Stimulated activated memory B cell treated with anti-CD40 and anti-IgM and Interleukin-4, amounts not matched to agents 10 μg/mL and 1 μg/mL and 100 μg/mL, for 72 hours (primary cell): ENCODE data around the gene NAV2.

Source experiments
- ATAC-seq: fragments of 150-1000 bp; cut with Tn5 transposase; 2 replicates; pipeline ENCODE4 v1.10.0; 2021
- H3K27ac Mint-ChIP-seq: one replicate; pipeline ENCODE4 v1.8.0; 2022; ENCODE audit warnings: mild to moderate bottlenecking, mixed read lengths
- H3K27me3 Mint-ChIP-seq: one replicate; pipeline ENCODE4 v1.8.0; 2022; ENCODE audit warnings: mixed read lengths
- H3K36me3 Mint-ChIP-seq: one replicate; pipeline ENCODE4 v1.8.0; 2022; ENCODE audit warnings: mixed read lengths
- H3K4me1 Mint-ChIP-seq: one replicate; pipeline ENCODE4 v1.8.0; 2022; ENCODE audit warnings: mixed read lengths
- H3K4me3 Mint-ChIP-seq: one replicate; pipeline ENCODE4 v1.8.0; 2022; ENCODE audit warnings: mild to moderate bottlenecking, moderate library complexity, mixed read lengths
- H3K9me3 Mint-ChIP-seq: one replicate; pipeline ENCODE4 v1.8.0; 2022; ENCODE audit warnings: mixed read lengths

NAV2 gene

DNA sequence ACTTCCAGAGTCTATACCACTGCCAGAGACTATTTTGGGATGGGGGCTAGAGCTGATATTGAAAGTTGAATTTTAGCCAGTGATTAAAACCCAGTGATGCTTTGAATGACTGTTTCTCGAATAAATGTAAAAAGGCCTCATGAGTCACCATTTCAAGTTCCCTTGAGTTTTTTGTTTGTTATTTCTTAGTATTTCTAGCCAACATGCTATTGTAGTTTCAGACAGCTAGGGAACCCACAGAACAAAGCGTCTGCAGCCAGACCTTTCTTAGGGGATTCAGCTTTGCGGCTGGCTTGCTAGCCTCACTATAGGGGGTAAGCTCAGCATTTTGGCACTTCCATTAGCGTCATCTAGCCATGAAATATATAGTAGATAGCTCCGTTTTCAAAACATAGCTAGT lies 381.1 kb downstream of the NAV2 start:
- no peaks in the 10 kb centered on the region for H3K9me3 Mint-ChIP-seq
- no peak overlapping the region for H3K4me3 Mint-ChIP-seq
- H3K4me1 Mint-ChIP-seq: peaks cover 15% of the 10 kb centered on the region
- no peak overlapping the region for H3K27ac Mint-ChIP-seq
- no peaks in the 10 kb centered on the region for H3K36me3 Mint-ChIP-seq
- H3K27me3 Mint-ChIP-seq: no peaks in the 10 kb centered on the region
- no peak for ATAC-seq

DNA sequence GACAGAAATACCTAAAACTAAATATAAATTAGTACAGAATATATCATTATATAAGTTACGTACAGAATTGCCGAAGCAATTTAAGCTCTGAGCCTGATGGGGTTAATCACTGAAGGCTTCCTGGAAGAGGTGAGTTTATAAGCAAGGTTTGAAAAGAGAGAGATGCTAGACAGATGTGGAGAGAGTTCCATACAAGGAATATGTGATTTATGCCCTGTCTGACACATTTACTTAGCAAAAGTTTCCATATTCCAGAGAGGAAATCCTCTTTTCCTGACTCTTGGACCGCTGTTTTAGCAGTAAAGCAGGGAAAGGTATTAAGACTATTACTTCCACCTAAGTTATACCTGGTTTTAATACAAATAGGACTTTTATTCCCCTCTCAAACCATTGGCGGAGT lies 382.6 kb downstream of the NAV2 start:
- H3K9me3 Mint-ChIP-seq: no peaks in the 10 kb centered on the region
- no peak for ATAC-seq
- H3K4me3 Mint-ChIP-seq: no peak overlapping the region
- H3K27ac Mint-ChIP-seq: no peak overlapping the region
- peaks cover 16% of the 10 kb centered on the region for H3K4me1 Mint-ChIP-seq
- no peaks in the 10 kb centered on the region for H3K36me3 Mint-ChIP-seq
- no peaks in the 10 kb centered on the region for H3K27me3 Mint-ChIP-seq

DNA sequence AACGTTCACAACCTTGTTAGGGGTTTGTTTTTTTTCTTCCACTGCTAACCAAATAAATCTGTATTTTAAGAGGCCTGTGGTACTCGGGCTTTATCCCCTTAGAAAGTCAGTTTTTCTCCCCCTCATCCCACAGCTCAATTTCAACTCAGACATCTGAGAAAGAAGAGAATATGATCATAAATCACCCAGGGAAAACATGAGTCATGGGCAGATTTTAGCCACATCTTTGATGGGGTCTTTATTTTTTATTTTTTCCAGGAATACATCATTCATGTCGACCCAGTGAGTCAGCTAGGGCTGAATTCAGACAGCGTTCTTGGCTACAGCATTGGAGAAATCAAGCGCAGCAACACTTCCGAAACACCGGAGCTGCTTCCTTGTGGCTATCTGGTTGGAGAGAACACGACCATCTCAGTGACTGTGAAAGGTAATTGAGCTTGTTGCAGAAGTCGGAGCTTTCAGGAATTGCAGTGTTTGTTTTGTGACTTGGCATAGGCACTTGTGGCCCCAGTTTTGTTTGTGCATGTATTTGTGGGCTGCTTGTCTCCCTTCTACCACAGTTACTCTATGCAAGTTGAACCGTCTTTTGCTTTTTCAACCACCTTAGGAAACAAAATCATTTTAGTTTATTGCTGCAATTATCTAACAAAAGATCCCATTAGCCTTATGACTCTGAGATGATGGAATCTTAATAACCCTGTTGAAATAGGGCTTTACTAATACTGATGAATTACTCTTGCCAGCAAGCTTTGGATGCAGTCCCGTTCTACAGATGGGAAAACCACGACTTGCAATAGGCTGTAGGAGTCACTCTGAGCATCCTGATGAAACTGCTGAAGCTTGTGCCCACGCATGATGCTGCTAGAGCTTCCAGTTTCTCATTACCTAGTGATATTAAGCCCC lies 384.9 kb downstream of the NAV2 start:
- Mint-ChIP-seq H3K9me3 (no peaks in the 10 kb centered on the region), H3K27me3 (no peaks in the 10 kb centered on the region), H3K4me3 (no peak overlapping the region), H3K27ac (no peak overlapping the region), H3K4me1 (peaks cover 17% of the 10 kb centered on the region), H3K36me3 (no peaks in the 10 kb centered on the region)
- no peak for ATAC-seq

DNA sequence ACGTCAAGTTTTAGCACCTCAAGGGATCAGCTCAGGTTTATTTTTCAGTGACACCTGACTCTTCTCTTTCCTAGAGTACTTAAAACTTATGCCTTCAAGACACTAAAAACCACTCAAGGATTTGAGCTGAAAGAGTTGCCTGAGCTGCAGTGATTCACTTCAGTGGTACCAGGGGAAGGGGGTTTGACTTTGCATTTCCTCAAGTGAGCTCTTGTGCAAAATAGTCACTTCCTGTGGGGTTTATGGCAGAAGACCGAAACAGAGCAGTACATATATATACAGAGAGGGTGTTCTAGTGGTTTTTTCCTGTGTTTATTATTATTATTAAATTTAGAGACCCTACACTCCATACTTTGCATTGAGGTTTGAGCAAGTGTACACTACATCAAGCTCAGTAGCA lies 386.9 kb downstream of the NAV2 start:
- Mint-ChIP-seq H3K36me3 (no peaks in the 10 kb centered on the region), H3K9me3 (no peaks in the 10 kb centered on the region), H3K4me1 (peaks cover 17% of the 10 kb centered on the region), H3K4me3 (no peak overlapping the region), H3K27me3 (no peaks in the 10 kb centered on the region), H3K27ac (no peak overlapping the region)
- ATAC-seq: peak; percentile 28

DNA sequence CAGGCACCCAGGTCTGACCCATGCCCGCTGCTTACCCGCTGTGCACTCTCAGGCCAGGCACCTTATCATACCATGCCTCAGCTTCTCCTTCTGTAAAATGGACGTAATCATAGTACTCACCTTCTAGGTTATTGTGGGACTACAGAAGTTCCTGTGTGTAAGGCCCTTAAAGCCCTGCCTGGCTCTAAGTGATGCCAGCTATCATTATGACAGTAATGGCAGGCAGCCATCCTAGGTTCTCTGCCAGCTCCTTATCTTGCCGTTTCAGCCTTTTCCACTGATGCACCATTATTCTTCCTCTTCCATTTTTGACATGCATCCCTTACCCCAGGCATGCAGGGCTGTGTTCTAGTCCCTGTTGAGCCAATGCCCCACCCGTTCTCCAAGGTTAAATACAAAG lies 389.8 kb downstream of the NAV2 start:
- Mint-ChIP-seq H3K9me3 (no peaks in the 10 kb centered on the region), H3K4me3 (no peak overlapping the region), H3K36me3 (no peaks in the 10 kb centered on the region), H3K4me1 (peaks cover 17% of the 10 kb centered on the region), H3K27me3 (peaks cover 9% of the 10 kb centered on the region), H3K27ac (no peak overlapping the region)
- ATAC-seq: no peak

DNA sequence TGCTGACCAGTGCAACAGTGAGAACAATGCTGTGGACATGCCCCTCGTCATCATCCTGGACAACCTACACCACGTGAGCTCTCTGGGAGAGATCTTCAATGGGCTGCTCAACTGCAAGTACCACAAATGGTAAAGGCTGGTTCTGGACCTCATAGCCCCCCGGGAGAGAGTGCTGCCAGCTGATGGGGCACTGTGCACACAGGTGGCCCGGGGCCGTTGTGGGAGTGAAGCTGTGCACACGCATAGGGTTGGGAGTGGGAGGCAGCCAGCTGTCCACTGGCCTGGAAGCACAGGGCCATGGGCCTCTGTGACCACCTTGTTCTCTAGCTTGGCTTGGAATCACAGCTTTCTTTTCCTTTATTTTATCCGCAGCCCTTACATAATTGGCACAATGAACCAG lies 390.6 kb downstream of the NAV2 start:
- H3K36me3 Mint-ChIP-seq: no peaks in the 10 kb centered on the region
- no peak overlapping the region for H3K4me3 Mint-ChIP-seq
- H3K27me3 Mint-ChIP-seq: peaks cover 15% of the 10 kb centered on the region
- H3K27ac Mint-ChIP-seq: no peak overlapping the region
- ATAC-seq: no peak
- H3K4me1 Mint-ChIP-seq: peaks cover 17% of the 10 kb centered on the region
- H3K9me3 Mint-ChIP-seq: no peaks in the 10 kb centered on the region

DNA sequence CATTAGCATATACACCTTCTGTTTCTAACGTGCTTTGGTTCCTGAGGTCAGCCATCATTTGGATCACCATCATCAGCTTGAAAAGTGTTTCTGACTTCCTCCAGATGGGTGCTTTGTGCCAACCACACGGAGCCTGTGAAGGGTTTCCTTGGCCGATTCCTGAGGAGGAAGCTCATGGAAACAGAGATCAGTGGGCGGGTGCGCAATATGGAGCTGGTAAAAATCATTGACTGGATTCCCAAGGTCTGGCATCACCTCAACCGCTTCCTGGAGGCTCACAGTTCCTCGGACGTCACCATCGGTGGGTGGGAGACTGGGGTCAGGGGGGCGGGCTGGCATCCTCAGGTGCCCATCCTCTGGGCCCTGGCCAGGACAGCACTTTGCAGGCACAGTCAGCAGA lies 392.8 kb downstream of the NAV2 start:
- Mint-ChIP-seq H3K4me3 (no peak overlapping the region), H3K27ac (no peak overlapping the region), H3K9me3 (no peaks in the 10 kb centered on the region), H3K36me3 (no peaks in the 10 kb centered on the region), H3K4me1 (no peaks in the 10 kb centered on the region), H3K27me3 (peaks cover 15% of the 10 kb centered on the region)
- ATAC-seq: no peak

DNA sequence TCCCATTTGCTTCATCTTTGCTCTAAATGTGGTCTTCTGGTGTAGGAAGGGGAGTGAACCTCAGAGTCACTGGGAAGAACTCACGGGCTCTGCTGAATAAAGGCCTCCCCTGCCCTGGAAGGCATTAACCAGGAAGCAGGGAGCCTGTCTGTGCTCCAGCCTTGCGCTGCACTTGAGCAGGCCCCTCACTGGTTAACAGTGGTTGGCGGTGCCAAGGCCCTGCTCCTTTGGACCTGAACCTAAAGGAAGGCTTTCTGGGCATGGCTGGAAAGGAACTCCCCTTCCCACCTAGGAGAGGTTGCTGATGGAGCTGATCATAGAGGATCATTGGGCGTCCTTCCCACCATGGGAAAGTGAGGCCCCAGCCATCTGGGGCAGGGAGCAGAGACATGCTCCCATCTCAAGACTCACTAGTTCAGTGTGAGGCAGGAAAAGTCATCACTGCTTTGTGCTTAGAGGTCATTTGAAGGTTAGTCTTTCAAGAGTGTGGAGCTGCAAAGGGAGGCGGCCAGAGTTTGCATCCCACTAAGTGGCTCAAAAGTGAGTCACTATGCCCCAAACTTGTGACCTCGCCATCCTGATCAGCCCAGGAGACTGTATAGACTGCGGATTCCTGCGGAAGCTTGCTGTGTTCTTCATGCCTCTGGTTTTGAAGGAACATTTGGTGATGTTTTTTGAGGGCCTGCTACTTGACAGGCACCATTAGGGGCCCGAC lies 397.3 kb downstream of the NAV2 start:
- Mint-ChIP-seq H3K9me3 (no peaks in the 10 kb centered on the region), H3K4me1 (peaks cover 6% of the 10 kb centered on the region), H3K27me3 (peaks cover 27% of the 10 kb centered on the region), H3K36me3 (no peaks in the 10 kb centered on the region), H3K27ac (no peak overlapping the region), H3K4me3 (no peak overlapping the region)
- no peak for ATAC-seq

DNA sequence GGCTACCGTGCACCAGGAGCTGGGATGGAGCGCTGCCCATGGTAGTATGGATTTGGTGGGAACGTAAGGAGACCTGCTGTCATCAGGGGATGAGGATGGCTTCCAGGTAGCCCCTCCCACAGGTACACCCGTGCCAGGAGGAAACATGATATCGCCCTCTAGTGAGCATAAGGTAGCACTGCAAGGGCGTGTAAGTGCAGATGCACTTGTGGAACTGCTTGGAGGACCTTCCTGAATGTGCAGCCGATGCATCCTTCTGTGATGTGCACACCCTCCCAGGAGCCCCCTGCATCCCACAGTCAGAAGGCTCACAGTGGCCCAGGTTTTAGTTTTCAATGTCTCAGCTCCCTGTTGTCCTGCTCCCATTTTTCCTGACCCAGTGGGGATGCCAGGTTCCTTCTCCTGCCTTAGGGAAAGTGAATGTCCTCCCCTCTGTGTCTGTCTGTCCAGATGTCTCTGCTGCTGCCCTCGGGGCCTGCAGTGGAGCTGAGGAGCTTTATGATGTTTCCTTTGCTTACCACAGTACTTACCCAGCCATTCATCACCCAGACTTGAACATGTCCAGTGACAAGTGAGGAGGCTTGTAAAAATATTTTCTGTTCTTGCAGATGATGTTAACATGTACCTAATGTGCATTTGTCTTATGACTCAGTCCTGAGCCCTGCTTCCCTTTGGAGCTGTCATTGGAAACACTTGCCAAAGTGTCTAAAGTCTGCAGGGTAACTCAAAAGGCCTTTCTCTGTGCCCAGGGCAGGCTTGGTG lies 398.5 kb downstream of the NAV2 start:
- Mint-ChIP-seq H3K4me1 (peaks cover 6% of the 10 kb centered on the region), H3K27ac (no peak overlapping the region), H3K27me3 (peaks cover 30% of the 10 kb centered on the region), H3K4me3 (no peak overlapping the region), H3K36me3 (no peaks in the 10 kb centered on the region), H3K9me3 (no peaks in the 10 kb centered on the region)
- peak; percentile 79 for ATAC-seq

DNA sequence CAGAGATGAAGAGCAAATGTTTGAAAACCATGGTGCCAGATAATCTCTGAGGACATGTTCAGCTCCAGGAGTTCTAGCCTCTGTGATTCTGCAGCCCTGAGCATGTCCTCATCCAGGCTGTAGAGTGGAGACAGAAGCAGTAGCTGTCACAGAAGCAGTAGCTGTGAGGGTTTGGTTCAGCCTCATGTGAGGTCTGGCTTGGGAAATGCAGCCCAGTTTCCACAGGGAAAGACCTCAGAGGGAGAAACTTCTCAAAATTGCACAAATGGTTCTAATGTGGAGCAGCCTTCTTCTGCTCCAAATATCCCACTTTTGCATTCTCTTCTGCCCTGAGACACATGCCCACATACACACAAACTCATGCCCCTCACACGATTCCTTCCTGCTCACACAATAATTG lies 399.2 kb downstream of the NAV2 start:
- Mint-ChIP-seq H3K27ac (no peak overlapping the region), H3K4me3 (no peak overlapping the region), H3K9me3 (no peaks in the 10 kb centered on the region)

DNA sequence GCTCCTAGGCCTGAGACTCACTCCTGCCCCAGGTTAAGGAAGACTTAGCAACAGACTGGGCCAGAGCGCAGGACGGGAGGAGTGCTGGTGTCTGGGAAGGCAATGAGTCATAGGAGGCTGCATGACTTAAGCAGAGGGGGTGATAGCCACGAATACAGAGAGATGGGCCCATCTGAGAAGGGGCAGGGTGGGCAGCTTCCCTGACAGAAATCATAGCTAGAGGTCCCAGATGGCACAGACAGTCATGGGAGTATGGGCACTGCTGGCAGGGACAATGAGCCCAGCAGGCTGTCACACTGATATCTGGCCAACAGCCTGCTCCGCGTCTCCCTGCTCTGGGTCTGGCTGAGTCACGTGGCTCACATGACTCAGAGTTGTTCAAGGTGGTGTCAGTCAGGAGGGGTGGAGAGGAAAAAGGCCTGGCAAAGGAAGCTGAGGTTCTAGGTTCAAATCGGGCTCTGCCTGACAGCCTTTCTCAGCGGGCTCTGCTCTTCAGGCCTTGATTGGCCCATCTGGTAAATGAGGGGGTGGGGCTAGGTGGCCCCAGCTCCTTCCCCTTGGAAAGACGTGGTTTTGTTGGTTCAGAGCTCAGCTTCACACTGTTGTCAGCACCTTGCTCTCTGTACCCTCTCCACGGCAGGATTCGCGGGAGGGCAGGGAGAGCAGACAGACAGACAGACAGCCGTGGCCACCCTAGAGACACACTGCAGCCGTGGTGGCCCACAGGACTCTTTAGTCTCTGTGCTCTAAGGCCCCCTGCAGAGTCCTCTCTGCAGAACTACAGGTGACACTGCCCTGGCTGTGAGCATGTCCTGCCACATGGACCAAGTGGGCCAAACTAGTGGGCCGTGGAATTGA lies 399.9 kb downstream of the NAV2 start:
- H3K9me3 Mint-ChIP-seq: no peaks in the 10 kb centered on the region
- no peak overlapping the region for H3K27ac Mint-ChIP-seq
- peaks cover 6% of the 10 kb centered on the region for H3K4me1 Mint-ChIP-seq
- no peak overlapping the region for H3K4me3 Mint-ChIP-seq
- H3K36me3 Mint-ChIP-seq: no peaks in the 10 kb centered on the region
- ATAC-seq: no peak
- peaks cover 28% of the 10 kb centered on the region for H3K27me3 Mint-ChIP-seq

More for the DNA sequence above, 399.2 kb downstream of the NAV2 start:
- no peak for ATAC-seq
- H3K4me1 Mint-ChIP-seq: peaks cover 6% of the 10 kb centered on the region
- no peaks in the 10 kb centered on the region for H3K36me3 Mint-ChIP-seq
- H3K27me3 Mint-ChIP-seq: peaks cover 30% of the 10 kb centered on the region

DNA sequence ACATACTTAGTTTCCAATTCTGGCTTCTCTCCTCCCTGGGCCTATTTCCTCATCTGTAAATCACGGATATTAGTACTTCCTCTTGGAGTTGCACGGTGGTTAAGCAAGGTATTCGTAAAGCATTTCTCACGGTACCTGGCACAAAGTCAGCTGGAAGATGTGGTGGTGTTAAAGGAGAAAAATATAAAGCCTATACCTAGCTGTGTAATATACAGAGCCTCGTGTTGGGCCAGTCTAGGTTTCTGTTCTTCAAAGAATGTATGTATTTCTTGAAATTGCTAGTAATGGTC lies 400.5 kb downstream of the NAV2 start:
- H3K27me3 Mint-ChIP-seq: peaks cover 25% of the 10 kb centered on the region
- ATAC-seq: no peak
- H3K4me1 Mint-ChIP-seq: peaks cover 6% of the 10 kb centered on the region
- no peak overlapping the region for H3K27ac Mint-ChIP-seq
- H3K36me3 Mint-ChIP-seq: no peaks in the 10 kb centered on the region
- H3K4me3 Mint-ChIP-seq: no peak overlapping the region
- no peaks in the 10 kb centered on the region for H3K9me3 Mint-ChIP-seq

DNA sequence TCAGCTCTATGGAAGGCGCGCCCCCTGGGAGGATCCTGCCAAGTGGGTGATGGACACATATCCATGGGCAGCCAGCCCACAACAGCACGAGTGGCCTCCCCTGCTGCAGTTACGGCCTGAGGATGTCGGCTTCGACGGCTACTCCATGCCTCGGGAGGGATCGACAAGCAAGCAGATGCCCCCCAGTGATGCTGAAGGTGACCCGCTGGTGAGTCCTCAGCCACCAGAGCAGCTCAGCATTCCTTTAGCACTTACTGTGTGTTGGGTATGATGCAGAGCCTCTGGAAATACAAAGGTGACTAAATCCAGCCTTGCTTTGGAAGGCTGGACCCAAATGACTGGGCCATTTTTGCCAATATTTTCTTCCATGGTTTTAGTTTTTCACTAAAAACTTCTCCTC lies 402.0 kb downstream of the NAV2 start:
- Mint-ChIP-seq H3K9me3 (no peaks in the 10 kb centered on the region), H3K4me1 (peaks cover 6% of the 10 kb centered on the region)
- no peak for ATAC-seq

DNA sequence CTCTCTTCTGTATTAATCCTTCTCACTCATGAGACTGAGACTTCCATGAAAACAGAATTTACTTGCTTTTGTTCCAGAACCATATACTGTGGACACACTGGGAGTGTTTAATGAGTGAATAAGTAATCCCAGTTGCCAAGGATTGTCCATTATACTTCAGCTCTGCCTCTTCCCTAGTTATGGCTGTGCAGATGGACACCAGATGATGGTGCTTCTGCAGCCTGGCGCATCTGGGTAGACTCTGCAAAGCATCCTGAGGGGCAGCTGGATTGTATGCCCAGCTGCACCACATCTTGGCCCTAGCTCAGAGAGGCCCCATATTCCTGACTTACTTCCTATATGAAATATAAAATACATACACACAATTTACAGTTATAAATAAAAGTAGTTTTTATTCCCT lies 404.2 kb downstream of the NAV2 start:
- Mint-ChIP-seq H3K9me3 (no peaks in the 10 kb centered on the region), H3K36me3 (peaks cover 4% of the 10 kb centered on the region), H3K4me3 (no peak overlapping the region), H3K27ac (no peak overlapping the region), H3K27me3 (peaks cover 43% of the 10 kb centered on the region), H3K4me1 (peaks cover 6% of the 10 kb centered on the region)
- no peak for ATAC-seq

More for the DNA sequence above, 402.0 kb downstream of the NAV2 start:
- Mint-ChIP-seq H3K36me3 (peaks cover 4% of the 10 kb centered on the region), H3K27me3 (peaks cover 40% of the 10 kb centered on the region), H3K27ac (no peak overlapping the region), H3K4me3 (no peak overlapping the region)

DNA sequence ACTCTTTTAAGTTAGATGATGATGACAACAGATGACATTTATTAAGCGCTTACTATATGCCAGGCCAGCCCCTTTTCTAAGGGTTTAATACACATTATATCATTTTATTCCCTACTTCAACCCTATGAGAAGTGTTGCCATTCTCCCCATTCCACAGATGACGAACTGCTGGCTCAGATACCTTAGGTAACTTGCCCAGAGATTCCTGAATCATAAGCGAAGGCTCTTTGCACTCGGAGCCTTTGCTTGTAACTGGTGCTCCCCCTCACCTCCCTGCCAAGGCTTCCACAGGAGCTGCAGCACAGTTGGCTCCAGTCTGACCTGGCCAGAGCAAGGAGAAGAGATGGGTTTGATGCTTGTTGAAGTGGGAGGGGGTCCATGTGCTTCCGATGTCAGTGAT lies 404.7 kb downstream of the NAV2 start:
- Mint-ChIP-seq H3K27me3 (peaks cover 38% of the 10 kb centered on the region), H3K36me3 (peaks cover 4% of the 10 kb centered on the region), H3K9me3 (no peaks in the 10 kb centered on the region), H3K4me3 (no peak overlapping the region), H3K27ac (no peak overlapping the region), H3K4me1 (peaks cover 6% of the 10 kb centered on the region)
- ATAC-seq: no peak
